Muscle layer of duodenum (tissue), 2 donors: ENCODE data around the gene CDK17.
A peak's percentile ranks its signal among the peaks of the same experiment; 100 is the strongest.

Experiments used
- H3K27ac ChIP-seq: one replicate; pipeline ENCODE4 v1.7.0; 2013; ENCODE audit warnings: mild to moderate bottlenecking, low read length
- H3K27me3 ChIP-seq: one replicate; pipeline ENCODE4 v1.7.0; 2013; ENCODE audit warnings: low read depth, mild to moderate bottlenecking, control low read depth, low read length
- H3K36me3 ChIP-seq, 2 donors: one replicate each; pipeline ENCODE4 v1.7.0; 2013; ENCODE audit warnings: low read length in 2 of 2, control low read depth in 1 of 2, mild to moderate bottlenecking in 1 of 2; ENCODE audit not compliant: insufficient read depth in 2 of 2, control insufficient read depth in 1 of 2
- H3K4me1 ChIP-seq, 2 donors: one replicate each; pipeline ENCODE4 v1.7.0; 2013; ENCODE audit warnings: low read length in 2 of 2, mild to moderate bottlenecking in 2 of 2, control low read depth in 1 of 2, moderate library complexity in 1 of 2; ENCODE audit not compliant: insufficient read depth in 2 of 2, control insufficient read depth in 1 of 2
- H3K4me3 ChIP-seq, 2 donors: one replicate each; pipeline ENCODE4 v1.7.0; 2013; ENCODE audit warnings: low read length in 2 of 2, low read depth in 1 of 2, mild to moderate bottlenecking in 1 of 2
- H3K9me3 ChIP-seq, 2 donors: one replicate each; pipeline ENCODE4 v1.7.0; 2013; ENCODE audit warnings: low read length in 2 of 2, control low read depth in 1 of 2, mild to moderate bottlenecking in 1 of 2; ENCODE audit not compliant: control insufficient read depth in 1 of 2
- donor health status: healthy.

Gene CDK17

DNA sequence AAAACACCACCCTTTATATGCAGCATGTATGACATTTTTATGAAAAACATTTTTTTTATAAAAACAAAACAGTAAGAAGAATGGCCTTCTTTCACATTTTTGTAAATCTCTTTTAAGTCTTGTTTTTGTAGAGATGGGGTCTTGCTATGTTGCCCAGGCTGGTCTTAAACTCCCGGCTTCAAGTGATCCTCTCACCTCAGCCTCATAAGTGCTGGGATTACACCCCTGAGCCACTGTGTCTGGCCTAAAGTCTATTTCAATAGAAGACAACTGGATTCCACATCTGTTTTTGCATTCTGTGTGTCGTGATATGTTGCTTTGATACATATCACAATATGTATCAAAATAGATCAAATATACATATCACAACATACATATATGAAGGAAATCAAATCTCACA is 107.1 kb downstream of the CDK17 start:
- Histone ChIP-seq H3K27me3 (no peaks in the 10 kb centered on the region), H3K27ac (no peak overlapping the region), H3K9me3 (no peaks in the 10 kb centered on the region), H3K4me3 (no peak overlapping the region), H3K36me3 (peaks cover 17 to 34% of the 10 kb centered on the region in 2 donors), H3K4me1 (no peaks in the 10 kb centered on the region)

DNA sequence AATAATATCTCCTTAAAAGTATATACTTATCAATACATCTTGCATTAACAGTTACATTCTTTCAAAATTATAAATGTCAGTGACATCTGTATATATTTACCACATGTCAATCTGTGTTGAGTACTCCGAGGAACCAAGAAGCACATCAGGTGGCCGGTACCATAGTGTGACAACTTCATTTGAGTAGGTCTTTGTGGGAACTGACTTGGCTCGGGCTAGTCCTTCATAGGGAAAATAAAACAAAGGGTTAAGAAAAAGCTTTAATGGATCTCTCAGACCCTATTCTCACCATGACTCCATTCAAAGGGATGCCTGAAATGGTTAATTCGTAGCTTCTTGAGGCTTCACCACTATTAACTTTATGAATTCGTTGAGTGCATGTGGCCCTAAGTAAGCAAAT is 111.2 kb downstream of the CDK17 start:
- Histone ChIP-seq H3K36me3 (peaks cover 39 to 54% of the 10 kb centered on the region in 2 donors), H3K9me3 (no peaks in the 10 kb centered on the region), H3K27me3 (no peaks in the 10 kb centered on the region), H3K27ac (no peak overlapping the region), H3K4me3 (no peak overlapping the region), H3K4me1 (peaks cover 0 to 5% of the 10 kb centered on the region in 2 donors)

DNA sequence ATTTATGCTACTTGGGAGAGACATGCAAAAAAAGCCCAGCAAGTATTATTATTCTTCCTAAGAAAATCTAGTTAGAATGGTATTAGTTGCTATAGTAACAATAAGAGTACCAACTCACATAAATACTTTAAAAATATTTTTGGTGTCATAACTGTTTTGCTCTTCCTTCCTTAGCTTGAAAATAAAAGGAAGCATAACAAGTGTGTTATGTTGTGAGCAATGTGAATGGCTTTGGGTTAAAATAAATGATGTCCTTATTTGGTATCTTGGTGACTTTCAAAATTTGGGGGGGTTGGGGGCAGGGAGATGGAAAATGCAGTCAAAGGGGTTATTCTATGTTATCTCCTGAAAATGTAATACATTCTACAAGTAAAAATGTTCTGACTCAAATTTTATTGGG is 115.1 kb downstream of the CDK17 start:
- peak overlapping the region; percentile 28 for H3K27ac ChIP-seq
- no peaks in the 10 kb centered on the region for H3K9me3 ChIP-seq
- H3K27me3 ChIP-seq: no peaks in the 10 kb centered on the region
- H3K36me3 ChIP-seq: peaks cover 68 to 72% of the 10 kb centered on the region in 2 donors
- peaks cover 0 to 5% of the 10 kb centered on the region in 2 donors for H3K4me1 ChIP-seq
- no peak overlapping the region for H3K4me3 ChIP-seq

DNA sequence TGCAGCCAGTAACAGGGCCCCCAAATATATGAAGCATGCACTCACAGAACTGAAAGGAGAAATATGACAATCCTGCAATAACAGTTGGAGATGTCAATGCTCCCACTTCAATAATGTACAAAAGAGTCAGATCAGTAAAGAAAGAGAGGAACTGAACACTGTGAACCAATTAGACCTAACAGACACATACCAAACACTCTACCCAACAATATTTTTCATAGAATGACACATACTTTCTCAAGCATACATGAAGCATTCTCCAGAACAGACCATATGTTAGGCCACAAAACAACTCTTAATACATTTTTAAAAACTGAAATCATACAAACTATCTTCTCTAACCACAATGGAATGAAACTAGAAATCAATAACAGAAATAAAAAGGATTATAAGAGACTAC is 125.9 kb downstream of the CDK17 start:
- Histone ChIP-seq H3K4me3 (no peak overlapping the region), H3K9me3 (no peaks in the 10 kb centered on the region), H3K27ac (no peak overlapping the region), H3K27me3 (no peaks in the 10 kb centered on the region), H3K36me3 (peaks cover 20 to 30% of the 10 kb centered on the region in 2 donors), H3K4me1 (no peaks in the 10 kb centered on the region)

DNA sequence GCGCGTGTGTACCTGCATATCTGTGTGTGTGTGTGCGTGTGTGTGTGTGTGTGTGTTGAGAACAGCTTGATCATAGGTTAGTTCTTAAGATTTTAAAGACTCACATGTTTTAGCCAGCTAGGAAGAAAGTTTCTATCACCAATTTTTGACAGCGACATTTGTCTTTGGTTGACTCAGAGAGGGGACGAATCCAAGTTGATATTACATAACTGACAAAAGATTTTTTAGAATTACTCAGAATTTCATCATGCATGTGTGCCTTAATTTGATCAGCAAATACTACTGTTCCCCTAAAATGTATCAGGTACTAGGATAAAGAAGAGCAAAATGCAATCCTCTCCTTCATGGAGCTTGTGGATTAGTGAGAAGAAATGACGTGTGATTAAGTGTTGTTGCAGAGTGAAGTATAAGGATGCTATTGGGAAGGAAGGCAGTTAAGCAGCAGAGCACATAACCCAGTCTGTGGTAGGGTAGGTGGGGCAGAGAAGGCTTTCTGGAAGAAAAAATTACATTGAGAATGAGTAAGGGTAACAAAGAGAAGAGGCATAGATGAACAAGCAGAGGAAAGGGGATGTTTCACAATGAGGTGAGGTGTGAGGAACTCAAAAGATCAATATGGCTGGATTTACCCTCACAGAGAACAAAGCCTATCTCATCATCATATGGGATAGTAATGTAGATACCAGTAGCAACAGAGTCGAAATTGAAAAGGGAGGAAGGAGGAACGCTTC is 128.6 kb downstream of the CDK17 start:
- Histone ChIP-seq H3K27ac (no peak overlapping the region), H3K4me1 (no peaks in the 10 kb centered on the region), H3K36me3 (peaks cover 21 to 26% of the 10 kb centered on the region in 2 donors), H3K4me3 (no peak overlapping the region), H3K9me3 (no peaks in the 10 kb centered on the region), H3K27me3 (no peaks in the 10 kb centered on the region)

DNA sequence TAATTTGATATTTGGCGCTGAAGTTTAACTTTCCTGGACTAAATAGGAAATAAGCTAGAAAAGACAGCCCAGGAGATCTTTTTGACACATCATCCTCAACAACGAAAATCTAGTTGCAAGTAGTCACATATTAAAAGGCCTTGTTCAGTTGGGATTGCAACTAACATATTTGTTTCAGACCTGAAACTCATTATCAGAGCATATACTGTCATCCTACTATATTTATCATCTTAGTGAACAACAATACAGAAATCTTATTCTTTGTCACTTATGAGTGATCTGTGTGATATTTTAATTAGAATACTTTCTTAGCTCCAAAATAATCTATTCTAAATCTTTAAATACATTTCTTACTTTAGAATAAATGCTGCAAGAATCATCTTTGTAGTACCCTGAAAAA is 134.0 kb downstream of the CDK17 start:
- H3K27ac ChIP-seq: no peak overlapping the region
- H3K27me3 ChIP-seq: no peaks in the 10 kb centered on the region
- peaks cover 8 to 9% of the 10 kb centered on the region in 2 donors for H3K36me3 ChIP-seq
- no peak overlapping the region for H3K4me3 ChIP-seq
- H3K9me3 ChIP-seq: no peaks in the 10 kb centered on the region
- H3K4me1 ChIP-seq: peaks cover 0 to 7% of the 10 kb centered on the region in 2 donors

DNA sequence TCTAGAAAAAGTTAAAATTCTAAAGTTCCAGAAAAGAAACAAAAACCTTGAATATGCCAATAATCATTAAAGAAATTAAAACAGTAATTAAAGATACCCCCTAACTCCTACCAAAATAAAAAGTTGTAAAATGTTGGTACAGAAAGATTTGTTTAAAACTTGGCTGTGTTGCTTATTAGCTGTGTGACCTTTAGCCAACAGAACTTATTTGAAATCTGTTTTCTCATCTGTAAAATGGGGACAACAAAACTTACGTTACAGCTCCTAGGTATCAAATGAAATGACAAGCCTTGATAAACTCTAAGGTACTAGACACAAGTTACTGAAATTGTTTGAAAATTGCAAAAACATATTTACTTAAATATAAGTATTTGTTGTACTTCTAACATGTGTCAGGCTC is 134.4 kb downstream of the CDK17 start:
- Histone ChIP-seq H3K27ac (no peak overlapping the region), H3K27me3 (no peaks in the 10 kb centered on the region), H3K9me3 (no peaks in the 10 kb centered on the region), H3K4me3 (no peak overlapping the region), H3K36me3 (peaks cover 5 to 6% of the 10 kb centered on the region in 2 donors), H3K4me1 (peaks cover 0 to 7% of the 10 kb centered on the region in 2 donors)

DNA sequence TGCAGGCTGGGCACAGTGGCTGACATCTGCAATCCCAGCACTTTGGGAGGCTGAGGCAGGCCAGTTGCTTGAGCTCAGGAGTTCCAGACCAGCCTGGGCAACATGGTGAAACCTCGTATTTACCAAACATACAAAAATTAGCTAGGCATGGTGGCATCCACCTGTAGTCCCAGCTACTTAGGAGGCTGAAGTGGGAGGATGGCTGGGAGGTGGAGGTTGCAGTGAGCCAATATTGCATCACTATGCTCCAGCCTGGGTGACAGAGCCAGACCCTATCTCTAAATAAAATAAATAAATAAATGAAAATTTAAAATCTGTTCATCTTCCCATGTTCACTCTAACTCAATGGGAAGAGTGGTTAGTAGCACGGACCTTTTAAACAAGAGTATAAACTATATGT is 134.8 kb downstream of the CDK17 start:
- Histone ChIP-seq H3K4me3 (no peak overlapping the region), H3K36me3 (peaks cover 6 to 8% of the 10 kb centered on the region in 2 donors), H3K4me1 (peaks cover 0 to 7% of the 10 kb centered on the region in 2 donors), H3K27ac (no peak overlapping the region), H3K9me3 (no peaks in the 10 kb centered on the region), H3K27me3 (no peaks in the 10 kb centered on the region)

DNA sequence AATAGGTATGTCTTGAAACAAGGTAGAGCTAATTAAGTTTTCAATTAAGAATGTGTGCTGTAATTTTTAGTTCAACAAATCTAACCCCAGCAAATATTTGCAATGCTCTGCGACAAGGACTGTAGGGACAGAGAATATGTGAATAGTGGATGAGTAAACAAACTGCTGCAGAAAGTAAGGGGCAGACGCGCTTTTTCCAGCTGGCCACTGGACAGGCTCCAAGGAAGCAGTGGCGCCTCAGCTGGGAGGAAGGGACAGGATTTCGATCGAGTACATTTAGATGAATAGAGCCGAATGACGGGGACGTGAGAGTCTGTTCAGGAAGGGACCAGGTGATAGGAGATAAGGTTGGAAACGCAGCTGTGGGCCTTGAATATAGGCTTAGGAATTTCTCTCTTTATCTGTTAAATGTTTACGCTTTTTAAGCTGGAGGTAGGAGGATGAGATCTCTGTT is 136.8 kb downstream of the CDK17 start:
- Histone ChIP-seq H3K36me3 (peaks cover 0 to 9% of the 10 kb centered on the region in 2 donors), H3K27me3 (no peaks in the 10 kb centered on the region), H3K27ac (no peak overlapping the region), H3K9me3 (no peaks in the 10 kb centered on the region), H3K4me3 (no peak overlapping the region), H3K4me1 (peaks cover 2 to 9% of the 10 kb centered on the region in 2 donors)

DNA sequence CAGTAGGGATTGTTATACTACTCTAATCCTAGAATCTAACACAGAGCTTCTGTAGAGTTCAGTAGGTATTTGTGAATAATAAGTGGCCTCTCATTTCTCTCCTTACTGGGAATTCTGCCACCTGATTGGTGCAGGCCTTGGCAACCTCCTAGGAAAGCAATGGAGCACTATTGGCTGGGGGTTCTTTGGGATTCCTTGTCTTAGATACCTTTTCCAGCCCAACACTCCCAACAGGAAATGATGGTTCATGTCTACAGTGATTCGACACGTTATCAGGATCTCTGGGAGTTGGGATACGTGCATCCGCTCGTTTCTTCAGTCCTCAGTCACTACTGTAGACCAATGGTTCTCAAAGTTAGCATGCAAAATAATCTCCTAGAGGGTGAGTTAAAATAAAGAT is 138.7 kb downstream of the CDK17 start:
- Histone ChIP-seq H3K4me1 (peaks cover 10 to 27% of the 10 kb centered on the region in 2 donors), H3K36me3 (peaks cover 0 to 9% of the 10 kb centered on the region in 2 donors), H3K4me3 (no peak overlapping the region), H3K27me3 (no peaks in the 10 kb centered on the region), H3K27ac (no peak overlapping the region), H3K9me3 (no peaks in the 10 kb centered on the region)

DNA sequence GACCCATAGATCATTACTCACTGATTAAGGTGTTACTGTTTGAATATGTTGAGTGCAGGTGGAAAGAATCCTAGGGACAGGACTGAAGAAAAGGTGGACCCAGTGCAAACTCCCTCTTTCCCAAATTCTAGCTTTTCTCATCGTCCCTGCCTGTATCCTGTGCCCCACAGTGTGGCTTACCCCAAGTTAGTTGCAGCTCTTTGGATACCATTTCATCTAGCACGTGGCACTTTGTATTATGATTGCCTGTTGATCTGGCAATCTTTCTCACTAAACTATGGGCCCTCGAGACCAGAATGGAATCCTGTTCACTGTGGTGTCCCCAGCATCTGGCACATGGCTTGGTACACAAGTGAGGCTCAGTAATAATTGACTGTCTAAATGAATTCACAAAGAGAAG is 139.6 kb downstream of the CDK17 start:
- Histone ChIP-seq H3K4me1 (peaks cover 10 to 33% of the 10 kb centered on the region in 2 donors), H3K4me3 (no peak overlapping the region), H3K27ac (no peak overlapping the region), H3K36me3 (peaks cover 0 to 9% of the 10 kb centered on the region in 2 donors), H3K27me3 (no peaks in the 10 kb centered on the region), H3K9me3 (no peaks in the 10 kb centered on the region)

DNA sequence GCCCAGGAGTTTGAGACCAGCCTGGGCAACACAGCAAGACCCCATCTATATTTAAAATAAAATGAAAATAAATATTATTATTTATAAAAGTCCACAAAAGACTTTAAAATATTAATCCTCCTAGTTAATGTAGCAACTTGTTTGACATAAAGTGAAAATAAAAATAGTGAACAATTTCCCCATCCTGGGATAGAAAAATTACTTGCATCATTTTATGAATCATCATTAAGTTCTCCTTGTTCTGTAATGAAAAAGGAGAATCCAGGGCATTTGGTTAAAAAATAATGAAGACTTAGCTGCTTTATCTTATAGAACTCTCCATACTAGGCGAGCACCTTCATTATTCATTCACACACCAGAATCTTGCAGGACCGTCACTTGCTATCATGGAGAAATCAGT is 140.0 kb downstream of the CDK17 start:
- H3K36me3 ChIP-seq: peaks cover 0 to 9% of the 10 kb centered on the region in 2 donors
- H3K4me3 ChIP-seq: no peak overlapping the region
- H3K27ac ChIP-seq: no peak overlapping the region
- H3K4me1 ChIP-seq: peaks cover 10 to 33% of the 10 kb centered on the region in 2 donors
- H3K27me3 ChIP-seq: no peaks in the 10 kb centered on the region
- no peaks in the 10 kb centered on the region for H3K9me3 ChIP-seq
